GM03348 (cell line): ENCODE results near the gene PCSK2.

Experiments
- DNase-seq: peaks from one replicate; pipeline ENCODE4 v3.0.0; 2012; ENCODE audit warnings: low spot score

PCSK2 gene

GRCh38 chr20:17339000-17339399, 112.2 kb downstream of the PCSK2 start:
- DNase-seq, result no peak

GRCh38 chr20:17343091-17343490, 116.3 kb downstream of the PCSK2 start:
- DNase-seq, result no peak

GRCh38 chr20:17343656-17344452, 117.0 kb downstream of the PCSK2 start:
- peak; percentile 25 for DNase-seq

GRCh38 chr20:17344790-17345189, 118.0 kb downstream of the PCSK2 start:
- DNase-seq, result no peak

DNA sequence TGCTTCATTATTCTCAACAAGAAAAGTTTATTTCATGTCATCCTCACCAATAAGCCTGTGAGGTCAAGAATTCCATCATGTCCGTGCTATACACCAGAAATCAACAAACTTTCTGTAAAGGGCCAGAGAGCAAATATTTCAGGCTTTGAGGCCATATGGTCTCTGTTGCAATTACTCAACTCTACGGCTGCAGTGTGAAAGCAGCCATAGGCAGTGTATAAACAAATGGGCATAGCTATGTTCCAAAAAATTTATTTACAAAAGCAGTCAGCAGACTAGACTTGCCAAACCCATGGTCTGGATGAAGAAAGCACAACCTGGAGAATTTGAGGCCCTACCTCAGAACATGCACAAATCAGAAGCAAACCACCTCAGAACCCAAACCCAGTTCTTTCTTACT, 118.5 kb downstream of the PCSK2 start:
- DNase-seq, result no peak

GRCh38 chr20:17350321-17350720, 123.5 kb downstream of the PCSK2 start:
- DNase-seq, result no peak

GRCh38 chr20:17357238-17357637, 130.4 kb downstream of the PCSK2 start:
- DNase-seq, result no peak

DNA sequence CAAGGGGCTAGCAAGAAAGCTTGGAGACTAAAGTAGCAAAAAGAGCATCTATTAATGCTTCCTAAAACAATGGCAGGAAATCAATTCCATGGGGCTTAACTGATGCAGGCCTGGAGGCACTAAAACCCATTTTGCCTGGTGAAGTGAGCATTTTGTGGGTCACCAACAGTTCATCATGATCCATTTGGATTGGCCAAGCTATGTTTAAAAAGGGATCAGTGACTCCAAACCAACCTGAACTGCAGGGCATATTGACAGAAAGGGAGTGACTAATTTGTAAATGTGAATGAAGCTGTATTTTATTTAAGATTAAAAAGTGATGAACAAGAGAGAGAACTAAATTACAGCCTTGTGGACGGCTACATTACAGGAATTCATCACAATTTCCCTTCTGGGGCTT, 132.0 kb downstream of the PCSK2 start:
- no peak for DNase-seq

DNA sequence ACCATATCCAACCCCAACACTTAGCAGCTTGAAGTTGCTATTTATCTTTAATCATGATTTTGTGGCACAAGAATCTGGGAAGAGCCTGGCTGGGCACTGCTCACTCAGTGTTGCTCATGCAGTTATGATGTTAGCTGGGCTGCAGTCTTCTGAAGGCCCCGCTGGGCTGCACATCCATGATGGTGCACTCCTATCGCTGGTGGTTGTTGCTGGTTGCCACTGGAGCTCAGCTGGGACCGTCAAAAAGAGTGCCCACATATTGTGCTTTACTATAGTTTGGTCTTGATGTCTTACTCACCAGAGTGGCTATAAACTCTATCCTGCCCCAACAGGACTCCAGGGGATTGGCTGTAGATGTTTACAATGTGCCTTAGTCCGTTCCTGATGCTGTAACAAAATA, 137.8 kb downstream of the PCSK2 start:
- no peak for DNase-seq

DNA sequence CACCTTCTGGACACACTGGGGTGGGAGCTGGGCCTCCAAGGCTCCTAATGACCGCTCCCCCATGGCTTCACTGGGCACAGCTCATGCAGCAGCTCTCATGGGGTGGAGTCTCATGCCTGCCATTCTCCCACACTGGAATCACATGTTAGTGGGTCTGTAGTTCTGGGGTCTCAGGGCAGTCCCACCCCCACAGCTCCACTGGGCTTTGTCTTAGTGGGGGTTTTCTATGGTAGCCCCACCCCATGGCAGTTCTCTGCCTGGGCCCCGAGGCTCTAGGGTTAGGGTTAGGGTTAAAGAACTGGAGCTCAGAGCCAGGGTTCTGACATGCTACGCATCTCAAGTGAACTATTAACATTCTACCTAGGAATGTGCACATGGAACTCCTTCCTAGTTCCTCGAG, 139.0 kb downstream of the PCSK2 start:
- no peak for DNase-seq

DNA sequence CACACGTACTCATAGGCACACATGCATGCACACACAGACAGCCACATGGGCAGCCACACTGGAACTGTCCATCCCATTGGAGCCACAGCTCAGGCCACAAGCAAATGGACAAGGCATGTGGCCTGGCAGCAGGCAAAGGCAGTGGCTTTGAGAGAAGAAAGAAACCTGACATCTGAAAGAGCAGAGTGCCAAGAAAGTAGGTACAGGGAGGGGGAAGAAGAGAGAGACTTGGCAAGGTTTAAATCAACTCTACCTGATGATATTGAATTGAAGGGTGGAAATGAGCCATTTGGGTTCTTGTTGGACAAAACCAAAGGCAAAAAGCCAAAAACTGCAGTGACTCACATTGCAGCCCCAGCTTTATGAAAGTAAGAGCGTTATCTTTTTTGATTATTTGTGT, 142.7 kb downstream of the PCSK2 start:
- DNase-seq, result no peak

DNA sequence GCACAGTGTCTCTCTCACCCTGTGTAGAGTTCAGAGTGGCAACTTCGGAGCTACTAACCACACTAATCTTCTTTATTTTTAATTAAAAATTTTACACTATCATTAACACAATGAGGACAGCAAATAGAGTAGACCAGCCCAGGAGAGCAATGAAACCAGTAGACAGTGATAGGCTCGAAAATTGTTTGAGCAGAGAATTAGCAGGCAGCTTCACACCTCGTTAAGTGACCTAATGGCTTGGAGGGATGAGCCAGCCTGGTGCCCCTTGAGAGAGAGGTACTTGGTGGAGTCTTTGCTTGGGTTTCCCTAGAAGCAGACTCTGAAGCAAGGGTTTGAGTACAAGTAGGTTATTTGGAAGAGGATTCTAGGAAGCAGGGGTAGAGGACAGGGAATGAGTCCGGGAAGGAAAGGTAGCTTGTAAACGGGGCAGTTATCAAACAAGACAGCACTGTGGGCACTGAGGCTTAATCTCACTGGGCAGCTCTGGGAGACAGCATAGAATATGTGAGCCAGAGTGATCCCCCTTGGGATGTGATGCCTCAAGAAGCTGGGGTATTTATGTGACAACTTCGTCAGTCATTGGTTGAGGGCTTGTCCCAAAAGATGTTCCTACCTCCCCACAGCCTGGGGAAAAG, 146.1 kb downstream of the PCSK2 start:
- no peak for DNase-seq

DNA sequence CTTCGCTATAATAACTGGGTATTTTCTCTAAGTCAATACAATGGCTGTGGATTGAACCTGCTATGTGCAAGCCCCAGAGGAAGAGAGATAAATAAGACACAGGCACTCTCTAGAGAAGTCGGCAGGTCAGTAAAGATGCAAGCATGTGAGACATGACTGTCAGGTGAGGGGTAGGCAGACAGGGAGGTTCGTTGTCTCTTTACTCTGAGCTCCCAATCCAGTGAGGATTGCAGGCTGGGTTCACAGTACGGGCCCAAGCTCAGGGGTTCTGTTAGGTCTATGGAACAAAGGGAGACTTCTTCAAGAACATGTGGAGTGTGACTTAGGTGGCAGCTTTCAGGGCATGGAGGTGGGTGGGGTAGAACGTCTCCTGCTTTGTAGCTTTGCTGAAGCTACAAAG, 147.2 kb downstream of the PCSK2 start:
- DNase-seq, result no peak

- no peak for DNase-seq
These were observed 149.2 kb downstream of the PCSK2 start for GRCh38 chr20:17376031-17376430.

DNA sequence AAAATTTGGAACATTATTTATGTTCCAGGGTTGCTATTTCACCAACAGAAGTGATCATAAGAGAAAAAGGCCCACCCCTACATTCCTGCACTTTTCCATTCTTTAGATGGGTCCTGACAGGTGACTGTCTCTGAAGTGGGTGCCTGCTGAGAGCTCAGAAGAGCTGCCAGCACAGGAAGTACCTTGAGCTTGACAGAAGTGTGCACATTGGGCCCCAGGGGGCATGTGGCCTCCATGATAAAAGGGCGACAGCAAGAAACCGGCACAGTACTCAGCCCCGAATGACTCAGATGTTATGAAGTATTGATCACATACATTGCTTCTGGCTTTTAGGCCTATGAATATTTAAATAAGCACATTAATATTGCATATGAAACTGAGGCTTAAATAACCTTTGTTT, 150.4 kb downstream of the PCSK2 start:
- no peak for DNase-seq

DNA sequence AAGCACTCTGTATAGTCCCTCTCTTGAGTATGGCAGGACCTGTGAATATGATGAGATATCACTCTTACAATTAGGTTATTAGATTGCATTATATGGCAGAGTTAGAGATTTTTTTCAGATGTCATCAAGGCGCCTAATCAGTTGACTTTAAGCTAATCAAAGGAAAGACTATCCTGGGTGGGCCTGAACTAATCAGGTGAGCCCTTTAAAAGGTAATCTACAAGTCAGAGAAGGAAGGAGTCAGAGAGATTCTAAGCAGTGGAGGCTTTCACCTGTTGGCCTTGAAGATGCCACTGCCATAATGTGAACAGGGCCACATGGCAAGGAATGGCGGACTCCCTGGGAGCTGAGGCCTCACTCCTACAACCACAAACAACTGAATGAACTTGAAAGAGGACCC, 152.8 kb downstream of the PCSK2 start:
- no peak for DNase-seq

DNA sequence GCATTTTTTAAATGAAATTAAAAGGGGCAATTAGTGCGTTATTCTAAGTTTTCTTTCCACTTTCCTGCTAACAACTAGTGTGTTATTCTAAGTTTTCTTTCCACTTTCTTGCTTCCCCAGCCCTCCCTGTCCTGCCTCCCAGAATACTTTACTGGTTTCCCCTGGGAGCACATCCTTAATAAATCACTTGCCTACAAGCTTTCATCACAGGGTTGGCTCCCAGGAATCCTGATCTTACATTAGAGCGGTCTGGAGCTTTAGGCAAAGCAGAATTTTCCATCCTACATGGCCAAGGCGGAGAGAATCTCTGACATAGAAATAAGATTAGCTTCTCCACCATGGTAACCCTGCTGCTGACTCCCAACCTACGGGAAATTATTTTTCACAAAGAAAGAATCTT, 154.0 kb downstream of the PCSK2 start:
- no peak for DNase-seq

GRCh38 chr20:17381724-17382123, 154.9 kb downstream of the PCSK2 start:
- DNase-seq, result no peak

GRCh38 chr20:17385798-17386197, 159.0 kb downstream of the PCSK2 start:
- no peak for DNase-seq

GRCh38 chr20:17390655-17391054, 163.8 kb downstream of the PCSK2 start:
- no peak for DNase-seq

DNA sequence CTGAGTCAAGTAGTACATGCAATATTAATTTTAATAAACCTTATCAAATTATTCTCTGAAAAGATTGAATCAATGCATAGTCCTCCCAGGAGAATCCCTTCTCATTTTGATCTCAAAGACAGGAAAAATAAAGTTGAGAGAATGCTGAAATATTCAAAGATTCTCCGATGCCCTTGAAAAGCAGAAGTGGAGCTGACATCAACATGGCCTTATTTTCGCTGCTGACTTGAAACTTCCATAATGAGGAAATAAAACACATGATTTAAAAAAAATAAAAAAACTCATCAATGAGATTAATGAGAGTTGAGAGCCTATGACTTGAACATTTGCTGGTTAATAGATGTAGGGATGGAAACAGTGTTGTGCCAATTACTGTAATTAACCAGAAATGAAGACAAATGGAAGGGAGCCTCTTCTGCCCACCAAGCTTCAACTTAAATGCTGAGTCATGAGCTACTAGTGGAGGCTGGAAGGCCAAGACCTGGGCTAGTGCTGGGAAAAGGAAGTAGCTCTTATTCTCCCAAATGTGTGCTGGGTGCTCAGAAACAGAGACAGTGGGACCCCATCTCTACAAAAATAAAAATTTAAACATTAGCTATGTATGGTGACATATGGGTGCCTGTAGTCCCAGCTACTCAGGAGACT, 164.4 kb downstream of the PCSK2 start:
- no peak for DNase-seq

GRCh38 chr20:17394411-17394810, 167.6 kb downstream of the PCSK2 start:
- DNase-seq, result no peak

GRCh38 chr20:17395729-17396128, 168.9 kb downstream of the PCSK2 start:
- no peak for DNase-seq
